PC-3 (cell line): ENCODE measurements around the gene ATF7IP2. TPM values are rescaled to one million over a fixed set of nuclear protein-coding genes. Genes with fewer than 3 reads are reported as not detected.

Experiments
- total RNA-seq: library from RNA; depleted of rRNA; stranded (reverse); fragments of >200 nt; gene quantifications from 2 replicates; pipeline ENCODE4 v1.2.3, GENCODE V29; 2014; rRNA removed

The ATF7IP2 gene
- total RNA-seq, 1 experiment from 2014 or later, result 6.2 TPM

Other genes starting within 250 kb of the ATF7IP2 start
- gene GRIN2A, start 203.6 kb upstream of the ATF7IP2 start, total RNA-seq, result 0.04 TPM in 1 of 2 replicates, not detected in the other
- 33.9 and 38.7 TPM in 2 replicates for gene EMP2, start 194.5 kb downstream of the ATF7IP2 start, total RNA-seq